ENCODE measurements around the gene PSMA3. TPM values are rescaled to one million over a fixed set of nuclear protein-coding genes. Genes with fewer than 3 reads are reported as not detected.
"Not testable (repeated sequence)": the region's sequence is repeated elsewhere in the genome, so short reads cannot be mapped to it uniquely, and the experiment has no call there.

PSMA3 gene
- total RNA-seq, 4 donors from 2014 or later, result 91.8 to 126 (median 107) TPM

DNA sequence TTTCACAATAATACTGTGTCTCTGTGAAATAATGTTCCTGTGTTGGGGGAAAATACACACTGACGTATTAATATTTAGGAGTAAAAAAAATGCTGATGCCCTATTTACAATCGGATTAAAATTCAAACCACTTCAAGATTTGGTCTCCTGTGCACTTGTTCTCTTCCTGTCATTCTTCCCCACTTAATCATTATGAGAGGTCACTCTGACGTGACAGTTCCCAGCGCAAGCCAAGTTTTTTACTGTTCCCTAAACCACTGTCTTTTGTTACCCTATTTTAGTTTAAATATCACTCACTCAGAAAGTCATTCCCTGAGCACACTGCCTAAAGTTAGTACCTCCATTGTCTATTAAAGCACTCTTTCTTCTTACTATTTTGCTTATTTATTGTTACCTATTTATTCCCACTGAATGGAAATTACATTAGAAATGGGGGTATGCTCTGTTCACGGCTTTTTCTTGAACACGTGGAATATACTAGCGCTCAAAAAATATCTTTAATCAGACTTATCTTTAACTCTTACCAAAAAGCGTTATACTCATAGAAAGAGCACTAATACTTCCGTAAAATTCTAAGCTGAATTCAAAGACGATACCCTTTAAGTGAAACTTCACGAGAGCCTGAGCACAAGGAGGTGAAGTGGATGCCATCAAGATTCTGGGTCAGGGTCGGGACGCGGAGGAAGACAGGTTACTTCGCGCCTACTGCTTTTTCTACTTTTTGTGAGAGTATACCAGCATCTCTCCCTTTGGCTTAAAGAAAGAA is 670 bp upstream of the PSMA3 start:
- no peak for TF ChIP-seq CTCF (IDR thresholded peaks at IDR 0.05)
- DNase-seq (ENCODE audit: low spot score) (no peak), ATAC-seq (ENCODE audit: low FRiP score) (peak; percentile 37)

- ATAC-seq (ENCODE audit: low FRiP score), result no peak
- TF ChIP-seq CTCF (IDR thresholded peaks at IDR 0.05), result no peak
These were observed 919 bp downstream of the PSMA3 start for GRCh38 chr14:58245562-58245961.

DNA sequence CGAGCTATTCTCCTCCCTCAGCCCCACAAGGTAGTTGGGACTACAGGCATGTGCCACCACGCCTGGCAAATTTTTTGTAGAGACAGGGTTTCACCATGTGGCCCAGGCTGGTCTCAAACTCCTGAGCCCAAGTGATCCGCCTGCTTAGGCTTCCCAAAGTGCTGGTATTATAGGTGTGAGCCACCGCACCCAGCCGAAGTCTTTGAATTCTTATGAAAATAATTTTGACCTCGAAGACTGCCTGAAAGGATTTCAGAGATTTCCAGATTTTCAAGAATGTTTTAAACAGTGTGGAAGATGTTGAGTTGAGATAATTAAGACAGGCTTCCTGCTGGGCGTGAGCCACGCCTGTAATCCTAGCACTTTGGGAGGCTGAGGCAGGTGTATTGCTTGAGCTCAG is 5.0 kb downstream of the PSMA3 start:
- DNase-seq (ENCODE audit: low spot score) (no peak), ATAC-seq (ENCODE audit: low FRiP score) (no peak)
- TF ChIP-seq CTCF (IDR thresholded peaks at IDR 0.05), result no peak

More at GRCh38 chr14:58245562-58245961, 919 bp downstream of the PSMA3 start:
- DNase-seq (ENCODE audit: low spot score), result no peak

DNA sequence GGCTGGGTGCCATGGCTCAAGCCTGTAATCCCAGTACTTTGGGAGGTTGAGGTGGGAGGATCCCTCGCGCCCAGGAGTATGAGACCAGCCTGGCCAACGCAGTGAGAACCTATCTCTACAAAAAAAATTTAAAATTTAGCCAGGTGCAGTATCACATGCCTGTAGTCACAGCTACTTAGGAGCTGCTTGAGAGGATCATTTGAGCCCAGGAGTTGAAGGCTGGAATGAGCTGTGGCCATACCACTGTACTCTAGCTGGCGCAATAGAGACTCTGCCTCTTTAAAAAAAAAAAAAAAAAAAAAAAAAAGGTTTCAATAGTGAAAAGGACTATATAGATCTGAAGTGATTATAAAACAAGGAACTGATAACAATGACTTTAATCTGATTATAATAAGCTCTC is 13.5 kb downstream of the PSMA3 start:
- TF ChIP-seq CTCF (IDR thresholded peaks at IDR 0.05), result no peak
- DNase-seq (ENCODE audit: low spot score) (no peak), ATAC-seq (ENCODE audit: low FRiP score) (no peak)

DNA sequence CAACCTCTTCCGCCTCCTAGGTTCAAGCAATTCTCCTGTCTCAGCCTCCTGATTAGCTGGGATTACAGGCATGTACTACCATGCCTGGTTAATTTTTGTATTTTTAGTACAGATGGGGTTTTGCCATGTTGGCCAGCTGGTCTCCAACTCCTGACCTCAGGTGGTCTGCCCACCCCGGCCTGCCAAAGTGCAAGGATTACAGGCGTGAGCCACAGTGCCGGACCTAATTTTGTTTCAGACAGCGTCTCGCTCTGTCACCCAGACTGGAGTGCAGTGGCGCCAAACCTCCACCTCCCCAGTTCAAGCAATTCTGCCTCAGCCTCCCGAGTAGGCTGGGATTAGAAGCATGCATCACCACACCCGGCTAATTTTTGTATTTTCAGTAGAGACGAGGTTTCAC is 17.4 kb downstream of the PSMA3 start:
- not testable (repeated sequence) for DNase-seq (ENCODE audit: low spot score); ATAC-seq (ENCODE audit: low FRiP score)

DNA sequence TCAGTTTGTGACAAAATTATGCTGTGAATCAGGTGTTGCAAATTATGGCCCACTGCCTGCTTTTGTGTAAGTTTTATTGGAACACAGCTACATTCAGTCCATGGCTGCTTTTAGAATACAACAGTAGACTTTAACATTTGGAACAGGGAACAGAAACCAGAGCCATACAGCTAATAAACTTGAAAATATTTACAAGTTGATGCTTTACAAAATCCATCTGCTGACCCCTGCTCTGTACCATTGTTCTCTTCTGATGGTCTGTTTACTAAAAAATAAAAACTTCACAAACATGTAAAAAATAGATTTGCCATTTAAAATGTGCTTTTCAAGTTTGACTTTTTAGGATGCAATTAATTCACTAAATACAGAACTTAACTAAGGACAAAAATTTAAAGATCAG is 20.8 kb downstream of the PSMA3 start:
- DNase-seq (ENCODE audit: low spot score) (no peak), ATAC-seq (ENCODE audit: low FRiP score) (no peak)
- no peak for TF ChIP-seq CTCF (IDR thresholded peaks at IDR 0.05)

DNA sequence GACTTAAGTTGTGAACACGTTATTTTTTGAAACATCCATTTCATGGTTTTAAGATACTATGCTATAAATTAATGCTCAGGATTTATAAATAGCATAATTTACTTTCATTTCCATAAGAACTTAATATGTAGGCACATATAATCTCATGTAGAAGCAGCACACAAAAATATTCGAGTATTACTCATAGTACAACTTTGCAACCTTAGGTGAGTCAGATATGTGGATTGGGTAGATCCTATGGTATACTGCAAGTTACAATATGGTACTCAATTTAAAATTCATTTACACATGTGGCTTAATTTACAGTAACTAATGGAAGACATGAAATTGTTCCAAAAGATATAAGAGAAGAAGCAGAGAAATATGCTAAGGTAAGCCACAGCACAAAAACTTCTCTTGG is 26.0 kb downstream of the PSMA3 start:
- DNase-seq (ENCODE audit: low spot score) (no peak), ATAC-seq (ENCODE audit: low FRiP score) (no peak)
- TF ChIP-seq CTCF (IDR thresholded peaks at IDR 0.05), result no peak

Measured in omental fat pad (tissue), 4 donors.